ENCODE data around the gene CD83. TPM values are rescaled to one million over a fixed set of nuclear protein-coding genes. Genes with fewer than 3 reads are reported as not detected.

The CD83 gene
- total and polyA plus RNA-seq, 4 donors = 0.35 to 4.2 (median 0.60) TPM

DNA sequence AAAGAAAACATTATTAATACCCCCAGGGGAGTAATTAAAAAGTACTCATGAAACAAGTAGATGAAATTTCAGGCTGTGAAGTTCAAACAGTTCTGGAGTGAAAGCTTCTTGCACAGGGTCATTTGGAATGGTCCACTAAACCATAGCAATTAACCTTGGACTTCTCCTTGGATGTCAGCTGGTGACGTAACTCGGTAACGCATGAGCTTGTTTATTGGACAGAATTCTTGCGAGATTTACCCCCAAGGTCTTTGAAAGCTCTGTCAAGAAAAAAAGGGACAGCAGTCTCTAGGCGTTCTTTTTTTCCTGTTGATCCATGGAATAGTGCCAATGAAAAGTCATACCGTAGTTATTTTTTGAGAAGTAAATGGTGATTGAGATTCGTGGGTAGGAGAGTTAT is 2.2 kb downstream of the CD83 start:
- Histone ChIP-seq H3K27ac (ENCODE audit: low read depth in 1 of 2, low read length in 2 of 2) (no peak overlapping the region), H3K36me3 (ENCODE audit: control insufficient read depth in 4 of 4, insufficient read depth in 3 of 4, low read depth in 1 of 4, low read length in 3 of 4) (no peaks in the 10 kb centered on the region), H3K4me3 (ENCODE audit: low read depth in 1 of 3, low read length in 3 of 3) (no peak overlapping the region), H3K9me3 (ENCODE audit: control insufficient read depth in 4 of 4, low read length in 3 of 4) (no peaks in the 10 kb centered on the region), H3K4me1 (ENCODE audit: control insufficient read depth in 4 of 4, insufficient read depth in 4 of 4, low read length in 3 of 4) (peaks cover 0 to 7% (median 4%) of the 10 kb centered on the region in 4 donors), H3K27me3 (ENCODE audit: control insufficient read depth in 4 of 4, insufficient read depth in 4 of 4, low read length in 3 of 4) (no peaks in the 10 kb centered on the region), H3K9ac (ENCODE audit: low read depth in 1 of 2, low read length in 2 of 2) (no peak overlapping the region)
- 83% methylated on average over 7 of the region's 7 CpGs for WGBS
- TF ChIP-seq SP1 (IDR thresholded peaks at IDR 0.05) (no peak), TAF1 (conservative IDR thresholded peaks at IDR 0.05) (no peak), HNF4G (IDR thresholded peaks at IDR 0.05) (no peak), JUND (IDR thresholded peaks at IDR 0.05) (no peak)
- TF ChIP-seq, protein P1, sequence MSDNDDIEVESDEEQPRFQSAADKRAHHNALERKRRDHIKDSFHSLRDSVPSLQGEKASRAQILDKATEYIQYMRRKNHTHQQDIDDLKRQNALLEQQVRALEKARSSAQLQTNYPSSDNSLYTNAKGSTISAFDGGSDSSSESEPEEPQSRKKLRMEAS (IDR thresholded peaks at IDR 0.05) = no peak
- TF ChIP-seq, protein P2, sequence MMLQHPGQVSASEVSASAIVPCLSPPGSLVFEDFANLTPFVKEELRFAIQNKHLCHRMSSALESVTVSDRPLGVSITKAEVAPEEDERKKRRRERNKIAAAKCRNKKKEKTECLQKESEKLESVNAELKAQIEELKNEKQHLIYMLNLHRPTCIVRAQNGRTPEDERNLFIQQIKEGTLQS (IDR thresholded peaks at IDR 0.05) = no peak
- no peak for DNase-seq (ENCODE audit: low spot score)

DNA sequence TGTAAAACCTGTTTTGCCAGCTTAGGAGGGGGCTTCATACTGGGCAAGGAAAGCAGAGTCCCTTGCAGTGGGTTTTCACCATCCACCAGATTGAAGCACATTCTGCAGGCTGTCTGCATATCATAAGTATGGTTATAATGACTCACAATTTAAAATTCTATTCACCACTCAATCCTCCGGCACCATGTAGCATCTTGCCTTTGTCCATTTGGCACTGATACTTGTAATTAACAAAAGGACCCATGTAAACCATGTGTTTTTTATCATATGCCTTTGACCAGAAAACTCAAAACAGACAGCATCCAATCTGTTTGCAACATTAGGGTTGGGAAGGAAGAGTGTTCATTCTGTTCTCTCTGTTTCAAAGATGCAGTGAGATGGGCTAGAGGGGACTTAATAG is 3.0 kb downstream of the CD83 start:
- no peak overlapping the region for H3K4me3 ChIP-seq (ENCODE audit: low read depth in 1 of 3, low read length in 3 of 3)
- no peak overlapping the region for H3K9ac ChIP-seq (ENCODE audit: low read depth in 1 of 2, low read length in 2 of 2)
- H3K27me3 ChIP-seq (ENCODE audit: control insufficient read depth in 4 of 4, insufficient read depth in 4 of 4, low read length in 3 of 4) = no peaks in the 10 kb centered on the region
- no peaks in the 10 kb centered on the region for H3K36me3 ChIP-seq (ENCODE audit: control insufficient read depth in 4 of 4, insufficient read depth in 3 of 4, low read depth in 1 of 4, low read length in 3 of 4)
- DNase-seq (ENCODE audit: low spot score) = no peak
- TF ChIP-seq FOXA1 (IDR thresholded peaks at IDR 0.05) (no peak), FOXA2 (IDR thresholded peaks at IDR 0.05) (no peak), HNF4G (IDR thresholded peaks at IDR 0.05) (no peak), SP1 (IDR thresholded peaks at IDR 0.05) (no peak), RXRA (IDR thresholded peaks at IDR 0.05) (no peak), JUND (IDR thresholded peaks at IDR 0.05) (no peak), EGR1 (IDR thresholded peaks at IDR 0.05; ENCODE audit: low read depth in 2 of 2) (no peak)
- TF ChIP-seq, protein P3, sequence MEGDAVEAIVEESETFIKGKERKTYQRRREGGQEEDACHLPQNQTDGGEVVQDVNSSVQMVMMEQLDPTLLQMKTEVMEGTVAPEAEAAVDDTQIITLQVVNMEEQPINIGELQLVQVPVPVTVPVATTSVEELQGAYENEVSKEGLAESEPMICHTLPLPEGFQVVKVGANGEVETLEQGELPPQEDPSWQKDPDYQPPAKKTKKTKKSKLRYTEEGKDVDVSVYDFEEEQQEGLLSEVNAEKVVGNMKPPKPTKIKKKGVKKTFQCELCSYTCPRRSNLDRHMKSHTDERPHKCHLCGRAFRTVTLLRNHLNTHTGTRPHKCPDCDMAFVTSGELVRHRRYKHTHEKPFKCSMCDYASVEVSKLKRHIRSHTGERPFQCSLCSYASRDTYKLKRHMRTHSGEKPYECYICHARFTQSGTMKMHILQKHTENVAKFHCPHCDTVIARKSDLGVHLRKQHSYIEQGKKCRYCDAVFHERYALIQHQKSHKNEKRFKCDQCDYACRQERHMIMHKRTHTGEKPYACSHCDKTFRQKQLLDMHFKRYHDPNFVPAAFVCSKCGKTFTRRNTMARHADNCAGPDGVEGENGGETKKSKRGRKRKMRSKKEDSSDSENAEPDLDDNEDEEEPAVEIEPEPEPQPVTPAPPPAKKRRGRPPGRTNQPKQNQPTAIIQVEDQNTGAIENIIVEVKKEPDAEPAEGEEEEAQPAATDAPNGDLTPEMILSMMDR (IDR thresholded peaks at IDR 0.05; ENCODE audit: low read depth, low read length, missing input control) = no peak
- no peak overlapping the region for H3K27ac ChIP-seq (ENCODE audit: low read depth in 1 of 2, low read length in 2 of 2)
- H3K9me3 ChIP-seq (ENCODE audit: control insufficient read depth in 4 of 4, low read length in 3 of 4) = no peaks in the 10 kb centered on the region
- 94% methylated on average over 1 of the region's 1 CpG for WGBS
- H3K4me1 ChIP-seq (ENCODE audit: control insufficient read depth in 4 of 4, insufficient read depth in 4 of 4, low read length in 3 of 4) = peaks cover 0 to 7% (median 4%) of the 10 kb centered on the region in 4 donors

DNA sequence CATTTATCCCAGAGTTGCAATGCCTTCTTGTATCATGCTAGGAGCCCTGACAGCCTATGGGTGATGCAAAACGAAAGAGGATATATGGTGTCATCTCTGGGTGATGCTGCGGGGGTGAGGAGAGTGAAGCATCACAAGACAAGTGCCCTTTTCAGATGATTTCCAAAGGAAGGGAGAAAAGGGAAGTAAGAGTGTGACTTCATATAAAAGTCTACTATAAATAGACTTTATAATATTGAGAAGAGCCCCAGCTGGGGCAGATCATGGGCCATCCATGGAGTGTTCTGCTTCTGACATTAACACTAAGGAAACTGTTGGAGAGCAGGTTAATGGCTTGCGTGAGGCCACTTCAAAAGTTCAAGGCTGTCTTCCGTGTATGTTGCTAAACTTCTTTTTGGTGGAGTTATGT is 4.4 kb downstream of the CD83 start:
- WGBS = 87% methylated on average over 4 of the region's 4 CpGs
- no peak for TF ChIP-seq RXRA (IDR thresholded peaks at IDR 0.05)
- no peak for TF ChIP-seq HNF4G (IDR thresholded peaks at IDR 0.05)
- Histone ChIP-seq H3K4me3 (ENCODE audit: low read depth in 1 of 3, low read length in 3 of 3) (no peak overlapping the region), H3K36me3 (ENCODE audit: control insufficient read depth in 4 of 4, insufficient read depth in 3 of 4, low read depth in 1 of 4, low read length in 3 of 4) (peaks cover 0 to 2% (median 0%) of the 10 kb centered on the region in 4 donors), H3K9ac (ENCODE audit: low read depth in 1 of 2, low read length in 2 of 2) (no peak overlapping the region), H3K27ac (ENCODE audit: low read depth in 1 of 2, low read length in 2 of 2) (peak overlapping the region in 1 of 2 donors; percentile 25), H3K4me1 (ENCODE audit: control insufficient read depth in 4 of 4, insufficient read depth in 4 of 4, low read length in 3 of 4) (peaks cover 0 to 7% (median 4%) of the 10 kb centered on the region in 4 donors), H3K27me3 (ENCODE audit: control insufficient read depth in 4 of 4, insufficient read depth in 4 of 4, low read length in 3 of 4) (no peaks in the 10 kb centered on the region), H3K9me3 (ENCODE audit: control insufficient read depth in 4 of 4, low read length in 3 of 4) (no peaks in the 10 kb centered on the region)
- DNase-seq (ENCODE audit: low spot score) = no peak

All from liver (tissue), 9 donors.